WTC11 (cell line): Measurements from ENCODE around the gene ABCA13.

ENCODE experiments used
- CBFB ChIP-seq: sonication (generic); formaldehyde crosslinking; IDR thresholded peaks from 2 replicates; pipeline ENCODE4 v1.8.1; 2022; ENCODE audit warnings: mild to moderate bottlenecking, low read depth, missing genetic modification reagents
- CREB1 ChIP-seq: sonication (generic); formaldehyde crosslinking; IDR thresholded peaks from 2 replicates; pipeline ENCODE4 v1.8.0; 2023; ENCODE audit warnings: mild to moderate bottlenecking, missing genetic modification reagents
- ELF4 ChIP-seq: sonication (generic); formaldehyde crosslinking; IDR thresholded peaks from 2 replicates; pipeline ENCODE4 v1.8.1; 2022; ENCODE audit warnings: low read depth, mild to moderate bottlenecking, moderate library complexity, missing genetic modification reagents
- TF ChIP-seq, protein P1 (sequence below): sonication (generic); formaldehyde crosslinking; IDR thresholded peaks from 2 replicates; pipeline ENCODE4 v1.8.1; 2023; ENCODE audit warnings: mild to moderate bottlenecking, missing genetic modification reagents, moderate library complexity
- TF ChIP-seq, protein P2 (sequence below): fragments of 200-600 bp; IDR thresholded peaks from 2 replicates; pipeline ENCODE4 v1.8.0; 2022; ENCODE audit warnings: antibody characterized with exemption
- TF ChIP-seq, protein P3 (sequence below): sonication (generic); formaldehyde crosslinking; IDR thresholded peaks from 2 replicates; pipeline ENCODE4 v1.8.1; 2022; ENCODE audit warnings: low read depth, missing genetic modification reagents, borderline replicate concordance
- TF ChIP-seq, protein P4 (sequence below): fragments of 250-450 bp; sonication (Bioruptor Pico); IDR thresholded peaks from 2 replicates; pipeline ENCODE4 v1.9.0; 2021; ENCODE audit warnings: moderate library complexity, mild to moderate bottlenecking, inconsistent platforms, borderline replicate concordance
- TF ChIP-seq, protein P5 (sequence below): sonication (generic); formaldehyde crosslinking; IDR thresholded peaks from 2 replicates; pipeline ENCODE4 v1.8.0; 2022; ENCODE audit warnings: mild to moderate bottlenecking, missing genetic modification reagents

DNA sequence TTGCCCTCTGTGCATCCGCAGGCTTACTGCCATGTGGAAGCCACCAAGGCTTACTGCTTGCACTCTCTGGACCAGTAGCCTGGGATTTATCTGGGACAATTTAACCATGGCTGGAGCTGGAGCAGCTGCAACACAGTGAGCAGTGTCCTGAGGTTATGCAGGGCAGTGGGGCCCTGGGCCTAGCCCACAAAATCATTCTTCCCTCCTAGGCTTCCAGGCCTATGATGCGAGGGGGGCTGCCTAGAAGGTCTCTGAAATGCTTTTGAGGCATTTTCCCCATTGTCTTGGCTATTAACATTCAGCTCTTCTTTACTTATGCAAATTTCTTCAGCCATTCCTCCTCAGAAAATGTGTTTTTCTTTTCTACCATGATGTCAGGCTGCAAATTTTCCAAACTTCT lies 439.4 kb downstream of the ABCA13 start:
- TF ChIP-seq CREB1 (CRISPR knock-in tag) (no peak), CBFB (CRISPR knock-in tag) (no peak), ELF4 (CRISPR knock-in tag) (no peak)
- TF ChIP-seq, protein P1, sequence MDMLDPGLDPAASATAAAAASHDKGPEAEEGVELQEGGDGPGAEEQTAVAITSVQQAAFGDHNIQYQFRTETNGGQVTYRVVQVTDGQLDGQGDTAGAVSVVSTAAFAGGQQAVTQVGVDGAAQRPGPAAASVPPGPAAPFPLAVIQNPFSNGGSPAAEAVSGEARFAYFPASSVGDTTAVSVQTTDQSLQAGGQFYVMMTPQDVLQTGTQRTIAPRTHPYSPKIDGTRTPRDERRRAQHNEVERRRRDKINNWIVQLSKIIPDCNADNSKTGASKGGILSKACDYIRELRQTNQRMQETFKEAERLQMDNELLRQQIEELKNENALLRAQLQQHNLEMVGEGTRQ (CRISPR knock-in tag), result no peak
- TF ChIP-seq, protein P2, sequence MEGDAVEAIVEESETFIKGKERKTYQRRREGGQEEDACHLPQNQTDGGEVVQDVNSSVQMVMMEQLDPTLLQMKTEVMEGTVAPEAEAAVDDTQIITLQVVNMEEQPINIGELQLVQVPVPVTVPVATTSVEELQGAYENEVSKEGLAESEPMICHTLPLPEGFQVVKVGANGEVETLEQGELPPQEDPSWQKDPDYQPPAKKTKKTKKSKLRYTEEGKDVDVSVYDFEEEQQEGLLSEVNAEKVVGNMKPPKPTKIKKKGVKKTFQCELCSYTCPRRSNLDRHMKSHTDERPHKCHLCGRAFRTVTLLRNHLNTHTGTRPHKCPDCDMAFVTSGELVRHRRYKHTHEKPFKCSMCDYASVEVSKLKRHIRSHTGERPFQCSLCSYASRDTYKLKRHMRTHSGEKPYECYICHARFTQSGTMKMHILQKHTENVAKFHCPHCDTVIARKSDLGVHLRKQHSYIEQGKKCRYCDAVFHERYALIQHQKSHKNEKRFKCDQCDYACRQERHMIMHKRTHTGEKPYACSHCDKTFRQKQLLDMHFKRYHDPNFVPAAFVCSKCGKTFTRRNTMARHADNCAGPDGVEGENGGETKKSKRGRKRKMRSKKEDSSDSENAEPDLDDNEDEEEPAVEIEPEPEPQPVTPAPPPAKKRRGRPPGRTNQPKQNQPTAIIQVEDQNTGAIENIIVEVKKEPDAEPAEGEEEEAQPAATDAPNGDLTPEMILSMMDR, result no peak
- TF ChIP-seq, protein P3, sequence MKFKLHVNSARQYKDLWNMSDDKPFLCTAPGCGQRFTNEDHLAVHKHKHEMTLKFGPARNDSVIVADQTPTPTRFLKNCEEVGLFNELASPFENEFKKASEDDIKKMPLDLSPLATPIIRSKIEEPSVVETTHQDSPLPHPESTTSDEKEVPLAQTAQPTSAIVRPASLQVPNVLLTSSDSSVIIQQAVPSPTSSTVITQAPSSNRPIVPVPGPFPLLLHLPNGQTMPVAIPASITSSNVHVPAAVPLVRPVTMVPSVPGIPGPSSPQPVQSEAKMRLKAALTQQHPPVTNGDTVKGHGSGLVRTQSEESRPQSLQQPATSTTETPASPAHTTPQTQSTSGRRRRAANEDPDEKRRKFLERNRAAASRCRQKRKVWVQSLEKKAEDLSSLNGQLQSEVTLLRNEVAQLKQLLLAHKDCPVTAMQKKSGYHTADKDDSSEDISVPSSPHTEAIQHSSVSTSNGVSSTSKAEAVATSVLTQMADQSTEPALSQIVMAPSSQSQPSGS, result no peak
- TF ChIP-seq, protein P4, sequence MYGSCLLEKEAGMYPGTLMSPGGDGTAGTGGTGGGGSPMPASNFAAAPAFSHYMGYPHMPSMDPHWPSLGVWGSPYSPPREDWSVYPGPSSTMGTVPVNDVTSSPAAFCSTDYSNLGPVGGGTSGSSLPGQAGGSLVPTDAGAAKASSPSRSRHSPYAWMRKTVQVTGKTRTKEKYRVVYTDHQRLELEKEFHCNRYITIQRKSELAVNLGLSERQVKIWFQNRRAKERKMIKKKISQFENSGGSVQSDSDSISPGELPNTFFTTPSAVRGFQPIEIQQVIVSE (CRISPR knock-in tag), result no peak
- TF ChIP-seq, protein P5, sequence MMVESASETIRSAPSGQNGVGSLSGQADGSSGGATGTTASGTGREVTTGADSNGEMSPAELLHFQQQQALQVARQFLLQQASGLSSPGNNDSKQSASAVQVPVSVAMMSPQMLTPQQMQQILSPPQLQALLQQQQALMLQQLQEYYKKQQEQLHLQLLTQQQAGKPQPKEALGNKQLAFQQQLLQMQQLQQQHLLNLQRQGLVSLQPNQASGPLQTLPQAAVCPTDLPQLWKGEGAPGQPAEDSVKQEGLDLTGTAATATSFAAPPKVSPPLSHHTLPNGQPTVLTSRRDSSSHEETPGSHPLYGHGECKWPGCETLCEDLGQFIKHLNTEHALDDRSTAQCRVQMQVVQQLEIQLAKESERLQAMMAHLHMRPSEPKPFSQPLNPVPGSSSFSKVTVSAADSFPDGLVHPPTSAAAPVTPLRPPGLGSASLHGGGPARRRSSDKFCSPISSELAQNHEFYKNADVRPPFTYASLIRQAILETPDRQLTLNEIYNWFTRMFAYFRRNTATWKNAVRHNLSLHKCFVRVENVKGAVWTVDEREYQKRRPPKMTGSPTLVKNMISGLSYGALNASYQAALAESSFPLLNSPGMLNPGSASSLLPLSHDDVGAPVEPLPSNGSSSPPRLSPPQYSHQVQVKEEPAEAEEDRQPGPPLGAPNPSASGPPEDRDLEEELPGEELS, result no peak
